Measurements from ENCODE around the gene SLC38A8.

SLC38A8 gene

DNA sequence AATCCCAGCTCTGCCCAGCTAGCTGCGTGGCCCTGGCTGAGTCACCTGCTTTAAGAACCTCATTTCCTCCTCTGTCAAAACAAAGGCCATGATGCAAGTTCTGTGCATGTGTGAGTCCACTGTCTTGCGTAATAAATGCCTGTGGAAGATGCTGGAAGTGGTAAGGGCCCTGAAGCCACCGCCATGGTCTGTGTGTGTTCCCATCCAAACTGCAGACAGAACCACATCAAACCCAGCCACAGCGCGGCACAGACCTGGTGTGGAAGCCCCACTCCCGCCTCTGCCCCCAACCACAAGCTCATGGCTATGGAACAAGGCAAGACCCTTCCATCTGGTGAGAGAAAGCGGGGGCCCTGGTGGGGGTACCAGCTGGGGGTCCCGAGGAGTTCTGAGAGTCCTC is 48.5 kb downstream of the SLC38A8 start:
- DNase-seq = peak; percentile 60

GRCh38 chr16:83992624-83993023 is 50.0 kb downstream of the SLC38A8 start:
- DNase-seq = no peak

DNA sequence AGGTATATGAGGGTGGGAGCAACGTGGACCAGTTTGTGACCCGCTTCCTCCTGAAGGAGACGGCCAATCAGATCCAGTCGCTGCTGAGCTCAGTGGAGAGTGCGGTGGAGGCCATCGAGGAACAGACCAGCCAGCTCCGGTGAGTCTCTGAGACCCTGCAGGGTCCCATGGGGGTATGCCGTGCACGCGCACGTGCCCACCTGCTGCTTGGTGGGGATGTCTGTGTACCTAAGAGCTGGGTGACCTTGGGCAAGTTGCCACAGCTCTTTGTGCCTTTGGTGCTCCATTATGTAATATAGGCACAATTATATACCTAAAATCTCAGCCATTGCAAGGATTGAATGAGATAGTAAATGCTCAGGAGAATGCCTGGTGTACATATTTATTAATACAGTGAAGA is 52.1 kb downstream of the SLC38A8 start:
- DNase-seq = no peak

DNA sequence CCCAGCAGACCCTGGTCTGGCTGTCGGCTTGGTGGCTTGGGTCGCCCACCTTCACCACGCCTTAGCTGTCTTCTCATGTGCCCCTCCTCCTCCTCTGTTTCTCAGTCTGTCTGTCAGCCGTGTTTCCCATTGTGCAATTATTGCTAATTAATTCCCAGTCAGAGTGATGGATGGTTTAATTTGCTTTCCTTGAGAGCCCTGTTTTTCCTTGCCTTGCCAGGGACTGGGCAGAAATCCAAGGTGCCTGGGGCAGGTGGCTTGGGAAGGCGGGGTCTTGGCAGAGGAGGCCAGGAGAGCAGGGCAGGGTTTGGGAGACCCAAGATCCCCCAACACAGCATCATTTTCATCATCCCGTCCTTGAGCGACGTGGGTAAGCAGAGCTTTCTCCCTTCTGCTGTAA is 53.3 kb downstream of the SLC38A8 start:
- no peak for DNase-seq

GRCh38 chr16:83983491-83983890 is 59.1 kb downstream of the SLC38A8 start:
- no peak for DNase-seq

- no peak for DNase-seq
Observed at GRCh38 chr16:83981799-83982198, 60.8 kb downstream of the SLC38A8 start.

- no peak for DNase-seq
Observed at GRCh38 chr16:83980794-83981193, 61.8 kb downstream of the SLC38A8 start.

- DNase-seq = no peak
Observed at GRCh38 chr16:83979441-83979840, 63.2 kb downstream of the SLC38A8 start.

- DNase-seq = no peak
Observed at GRCh38 chr16:83978401-83978904, 64.1 kb downstream of the SLC38A8 start.

DNA sequence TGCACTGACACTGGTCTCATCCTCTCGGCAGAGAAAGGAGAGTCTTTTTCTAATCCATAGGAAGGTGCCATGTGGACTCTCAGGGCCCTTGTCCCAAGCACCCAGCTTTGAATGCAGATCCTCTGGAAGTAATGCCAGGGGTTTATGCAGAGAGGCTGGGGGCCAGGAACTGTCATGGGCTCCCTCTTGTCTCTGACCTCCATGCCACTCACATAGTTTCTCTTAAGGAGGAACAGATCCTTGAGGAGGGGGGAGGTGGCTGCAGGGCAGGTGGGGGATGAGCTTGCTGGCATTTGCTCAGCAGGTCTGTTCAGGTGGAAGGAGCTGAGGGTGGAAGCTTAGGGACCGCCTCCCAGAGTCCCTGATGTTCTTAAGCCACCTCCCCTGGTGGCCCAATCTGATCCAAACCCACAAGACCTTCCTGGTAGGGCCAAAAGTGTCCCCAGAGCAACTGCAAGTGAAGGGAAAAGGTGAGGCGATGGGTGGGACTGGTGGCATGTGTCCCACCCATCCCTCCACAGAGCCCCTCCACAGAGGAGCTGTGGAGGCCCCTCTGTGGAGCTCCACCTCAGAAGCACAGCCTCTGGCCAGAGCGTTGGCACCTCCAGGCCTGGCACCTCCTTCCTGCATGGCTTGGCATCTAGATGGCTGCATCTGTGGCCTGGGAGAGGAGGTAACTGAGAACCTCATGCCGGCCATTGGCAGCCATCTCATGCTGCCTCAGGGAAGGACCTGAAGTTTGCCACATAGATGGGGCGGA is 65.4 kb downstream of the SLC38A8 start:
- no peak for DNase-seq

DNA sequence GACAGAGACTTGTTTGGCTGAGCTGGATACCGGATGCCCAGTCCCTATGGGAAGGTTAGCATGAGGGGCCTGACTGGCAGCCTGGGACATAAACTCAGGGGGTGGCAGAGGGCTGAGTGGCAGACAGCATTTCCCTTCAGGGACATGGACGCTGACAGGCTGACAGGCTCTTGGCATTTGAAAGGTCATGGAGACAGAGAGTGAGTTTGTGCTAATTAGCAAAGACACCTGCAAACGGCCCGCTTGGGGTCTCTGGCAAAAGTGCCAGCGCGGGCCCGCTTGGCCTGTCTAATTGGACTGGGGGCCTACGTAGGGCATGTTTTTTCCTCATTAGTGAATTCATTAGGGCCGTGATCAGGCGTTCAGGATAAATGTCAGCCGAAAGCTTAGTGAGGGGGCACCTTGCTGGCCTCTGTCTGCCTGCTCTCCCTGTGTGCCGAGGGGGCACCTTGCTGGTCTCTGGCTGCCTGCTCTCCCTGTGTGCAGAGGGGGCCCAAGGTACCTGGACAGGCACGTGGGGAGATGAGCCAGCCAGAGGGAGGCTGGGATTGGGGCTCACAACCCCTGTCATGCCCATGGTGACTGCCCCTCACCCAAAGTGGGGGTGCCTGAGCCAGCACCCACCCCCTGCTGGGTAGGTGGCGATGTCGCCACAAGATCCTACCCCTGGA is 66.9 kb downstream of the SLC38A8 start:
- DNase-seq = no peak

DNA sequence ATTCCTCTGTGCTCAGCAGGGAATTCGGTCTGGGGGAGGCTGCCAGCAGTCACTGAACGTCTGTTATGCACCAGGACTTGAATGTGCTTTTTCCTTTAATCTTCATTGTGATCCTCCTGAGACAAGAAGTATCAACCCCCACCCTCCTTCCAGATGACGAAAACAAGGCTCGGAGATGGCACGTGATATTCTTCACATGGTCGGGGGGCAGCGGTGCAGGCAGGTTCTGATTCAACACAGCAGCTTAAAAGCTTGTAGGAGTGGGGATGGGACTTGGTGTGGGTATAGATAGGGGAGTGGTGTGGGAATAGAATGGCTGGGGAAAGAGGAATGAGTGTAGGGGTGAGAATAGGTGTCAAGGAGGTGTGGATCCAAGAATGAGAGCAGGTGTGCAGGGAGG is 68.1 kb downstream of the SLC38A8 start:
- DNase-seq = no peak

DNA sequence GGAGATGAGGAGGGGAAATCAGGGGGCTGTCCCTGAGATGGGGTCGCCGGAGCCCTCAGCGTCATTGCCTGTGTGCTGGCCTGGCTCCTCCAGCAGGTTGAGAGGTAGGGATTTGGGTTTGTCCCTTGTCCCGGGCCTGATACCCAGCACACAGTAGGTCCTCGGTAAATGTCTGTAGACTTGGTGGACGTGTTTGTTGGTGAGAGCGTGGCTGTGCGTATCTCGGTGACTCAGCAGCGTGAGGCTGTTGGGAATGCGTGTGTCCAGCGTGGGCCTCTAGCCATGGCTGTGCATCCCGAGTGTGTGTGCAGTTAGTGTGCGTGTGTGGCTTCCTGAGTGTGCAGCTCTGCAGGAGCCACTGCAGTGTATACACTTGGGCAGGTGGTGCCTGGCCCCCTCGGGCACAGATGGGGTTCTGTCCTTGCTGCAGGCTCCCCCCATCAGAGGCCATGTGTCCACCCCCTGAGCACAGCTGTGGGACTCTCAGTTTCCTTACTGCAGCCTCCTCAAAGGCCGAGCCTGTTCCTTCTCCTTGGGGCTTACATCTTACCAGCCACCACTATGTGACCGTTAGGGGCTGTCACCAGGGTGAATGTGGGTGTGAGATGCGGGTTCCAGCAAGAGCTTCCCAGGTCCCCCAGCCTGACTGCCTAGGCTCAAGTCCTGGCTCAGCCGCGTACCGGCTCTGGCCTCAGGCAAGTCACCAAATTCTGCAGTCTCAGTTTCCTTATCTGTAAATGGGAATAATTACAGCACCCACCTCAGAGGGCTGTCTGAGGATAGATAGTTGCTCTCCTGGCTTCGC is 68.8 kb downstream of the SLC38A8 start:
- DNase-seq = no peak

- no peak for DNase-seq
Observed at GRCh38 chr16:83973077-83973476, 69.5 kb downstream of the SLC38A8 start.

GRCh38 chr16:83972256-83973008 is 70.2 kb downstream of the SLC38A8 start:
- DNase-seq = no peak

DNA sequence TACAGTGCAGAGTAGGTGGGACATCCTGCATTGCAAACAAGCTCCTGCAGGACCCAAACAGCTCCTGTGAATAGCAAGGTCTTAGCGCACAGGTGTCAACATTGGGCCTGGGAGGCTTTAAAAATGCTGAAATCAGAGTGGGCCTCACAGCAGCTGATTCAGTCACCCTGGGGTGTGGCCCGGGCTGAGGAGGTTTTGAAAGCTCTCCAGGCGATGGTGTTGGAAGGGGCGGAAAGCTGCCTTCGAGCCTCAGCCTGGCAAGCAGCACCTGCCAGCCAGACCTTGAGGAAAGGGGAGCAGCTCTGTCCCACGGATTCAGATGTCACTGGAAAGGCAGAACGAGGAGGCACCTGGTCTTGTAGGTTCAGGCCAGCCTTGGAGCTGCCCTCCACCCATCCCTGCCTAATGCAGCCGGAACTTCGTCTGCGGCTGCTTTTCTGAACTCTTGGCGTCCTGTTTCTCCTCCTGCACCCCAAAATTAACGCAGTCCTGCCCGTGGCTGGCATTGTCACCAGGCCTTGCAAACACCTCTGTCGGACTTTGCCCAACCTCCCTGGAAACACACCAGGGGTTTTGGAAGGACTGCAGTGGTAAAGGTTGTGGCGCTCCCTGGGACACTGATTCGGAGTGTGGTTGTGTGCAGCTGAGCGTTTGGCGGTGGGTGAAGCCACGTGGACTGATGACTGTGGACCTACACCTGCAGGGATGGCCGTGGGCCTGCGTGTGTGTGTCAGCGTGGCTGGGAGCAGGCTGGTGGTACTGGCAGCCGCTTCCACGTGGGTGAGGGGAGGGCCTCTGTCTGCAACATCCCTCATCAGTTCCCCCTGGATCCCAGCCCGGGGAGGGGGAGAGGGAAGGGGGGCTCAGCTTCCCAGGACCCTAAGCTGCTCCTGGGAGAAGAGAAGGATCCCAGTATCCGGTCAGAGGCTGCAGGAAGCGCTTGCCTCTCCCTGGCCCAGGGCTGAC is 71.1 kb downstream of the SLC38A8 start:
- no peak for DNase-seq

GRCh38 chr16:83970430-83970815 is 72.2 kb downstream of the SLC38A8 start:
- no peak for DNase-seq

DNA sequence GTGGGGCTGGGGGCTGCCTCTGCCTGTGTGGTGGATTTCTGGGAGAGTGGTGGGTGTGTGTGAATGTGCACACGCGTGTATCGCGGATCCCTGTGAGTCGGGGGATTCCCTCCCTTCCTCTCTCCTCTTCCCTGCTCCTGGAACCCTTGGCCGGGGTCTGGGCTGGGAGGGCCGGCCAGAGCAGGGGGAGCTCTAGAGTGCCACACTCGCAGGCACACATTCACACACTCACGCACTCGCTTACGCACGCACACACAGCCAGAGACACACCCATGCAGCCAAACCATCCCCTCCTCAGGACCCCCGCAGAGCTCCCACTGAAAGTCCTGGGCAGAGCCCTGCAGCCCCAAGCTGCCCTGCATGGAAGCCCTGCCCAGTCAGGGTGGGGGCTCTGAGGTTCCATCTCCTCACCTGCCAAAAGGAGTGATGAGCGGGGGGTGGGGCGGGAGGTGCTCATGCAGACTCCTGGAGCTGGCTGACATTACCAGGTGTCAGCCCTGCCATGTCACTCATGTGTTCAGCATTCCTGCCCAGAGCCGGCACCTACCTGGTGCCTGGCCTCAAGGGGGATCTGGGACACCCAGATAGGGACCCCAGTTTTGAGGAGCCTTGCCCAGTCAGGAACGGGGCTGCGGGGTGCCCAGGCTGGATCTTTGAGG is 72.7 kb downstream of the SLC38A8 start:
- no peak for DNase-seq

GRCh38 chr16:83968891-83969649 is 73.5 kb downstream of the SLC38A8 start:
- no peak for DNase-seq

DNA sequence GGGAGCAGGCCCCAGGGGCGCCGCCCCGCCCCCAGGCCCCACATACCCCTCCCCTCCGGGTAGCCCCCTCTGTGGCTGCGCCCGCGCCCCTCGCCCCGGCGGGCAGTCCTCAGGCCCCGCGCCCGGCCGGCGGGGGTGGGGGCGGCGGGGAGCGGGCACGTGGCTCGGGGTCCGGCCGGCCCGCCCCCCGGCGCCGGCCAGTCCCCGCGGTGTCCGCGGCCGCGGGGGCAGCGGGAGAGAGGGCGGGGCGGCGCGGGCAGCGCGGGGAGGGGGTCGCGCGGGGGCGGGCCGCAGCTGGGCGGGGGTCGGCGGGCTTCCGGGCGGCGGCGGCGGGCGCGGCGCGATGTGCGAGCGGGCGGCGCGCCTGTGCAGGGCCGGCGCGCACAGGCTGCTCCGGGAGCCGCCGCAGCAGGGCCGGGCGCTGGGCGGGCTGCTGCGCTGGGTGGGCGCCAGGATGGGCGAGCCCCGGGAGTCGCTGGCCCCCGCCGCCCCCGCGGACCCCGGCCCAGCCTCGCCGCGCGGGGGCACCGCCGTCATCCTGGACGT is 74.2 kb downstream of the SLC38A8 start:
- no peak for DNase-seq

Data from hematopoietic multipotent progenitor cell treated with erythropoietin and hydrocortisone succinate and interleukin-3 and kit ligand, for 6 days (in vitro differentiated cells).